ENCODE data around the gene APBA1.

The APBA1 gene

DNA sequence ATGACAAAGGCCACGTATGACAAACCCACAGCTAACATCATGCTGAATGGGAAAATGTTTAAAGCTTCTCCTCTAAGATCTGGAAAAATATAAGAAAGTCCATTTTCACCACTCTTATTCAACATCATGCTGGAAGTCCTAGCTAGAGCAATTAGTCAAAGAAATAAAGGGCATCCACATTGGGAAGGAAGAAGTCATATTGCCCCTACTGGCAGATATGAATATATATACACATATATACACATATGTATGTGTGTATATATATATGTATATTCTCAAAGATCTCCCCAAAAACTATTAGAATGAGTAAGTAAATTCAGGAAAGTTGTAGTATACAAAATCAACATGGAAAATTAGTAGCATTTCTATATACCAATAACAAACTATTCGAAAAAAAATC lies 17.1 kb downstream of the APBA1 start:
- H3K36me3 ChIP-seq (ENCODE audit: insufficient read depth, low read length) = no peaks in the 10 kb centered on the region
- H3K9me3 ChIP-seq (ENCODE audit: low read length) = no peaks in the 10 kb centered on the region
- no peak overlapping the region for H3K4me3 ChIP-seq (ENCODE audit: low read depth in 1 of 2, low read length in 2 of 2)
- no peaks in the 10 kb centered on the region for H3K4me1 ChIP-seq (ENCODE audit: insufficient read depth, low read length)
- H3K27ac ChIP-seq (ENCODE audit: low read depth, low read length) = no peak overlapping the region
- H3K27me3 ChIP-seq (ENCODE audit: control insufficient read depth in 1 of 2, insufficient read depth in 2 of 2, low read length in 2 of 2) = no peaks in the 10 kb centered on the region
- no peak overlapping the region for H3K9ac ChIP-seq (ENCODE audit: low read length)

DNA sequence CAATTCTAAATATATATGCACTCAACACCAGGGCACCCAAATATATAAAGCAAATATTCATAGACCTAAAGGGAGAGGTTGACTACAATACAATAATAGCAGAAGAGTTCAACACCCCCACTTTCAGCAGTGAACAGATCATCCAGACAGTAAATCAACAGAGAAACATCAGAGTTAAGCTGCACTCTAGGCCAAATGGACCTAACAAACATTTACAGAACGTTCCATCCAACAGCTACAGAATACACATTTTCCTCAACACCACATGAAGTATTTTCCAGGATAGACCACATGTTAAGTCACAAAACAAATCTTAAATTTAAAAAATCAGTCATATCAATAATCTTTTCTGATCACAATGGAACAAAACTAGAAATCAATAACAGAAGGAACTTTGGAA lies 18.9 kb downstream of the APBA1 start:
- Histone ChIP-seq H3K36me3 (ENCODE audit: insufficient read depth, low read length) (no peaks in the 10 kb centered on the region), H3K27ac (ENCODE audit: low read depth, low read length) (no peak overlapping the region), H3K9ac (ENCODE audit: low read length) (no peak overlapping the region), H3K9me3 (ENCODE audit: low read length) (no peaks in the 10 kb centered on the region), H3K27me3 (ENCODE audit: control insufficient read depth in 1 of 2, insufficient read depth in 2 of 2, low read length in 2 of 2) (no peaks in the 10 kb centered on the region), H3K4me1 (ENCODE audit: insufficient read depth, low read length) (no peaks in the 10 kb centered on the region), H3K4me3 (ENCODE audit: low read depth in 1 of 2, low read length in 2 of 2) (no peak overlapping the region)

DNA sequence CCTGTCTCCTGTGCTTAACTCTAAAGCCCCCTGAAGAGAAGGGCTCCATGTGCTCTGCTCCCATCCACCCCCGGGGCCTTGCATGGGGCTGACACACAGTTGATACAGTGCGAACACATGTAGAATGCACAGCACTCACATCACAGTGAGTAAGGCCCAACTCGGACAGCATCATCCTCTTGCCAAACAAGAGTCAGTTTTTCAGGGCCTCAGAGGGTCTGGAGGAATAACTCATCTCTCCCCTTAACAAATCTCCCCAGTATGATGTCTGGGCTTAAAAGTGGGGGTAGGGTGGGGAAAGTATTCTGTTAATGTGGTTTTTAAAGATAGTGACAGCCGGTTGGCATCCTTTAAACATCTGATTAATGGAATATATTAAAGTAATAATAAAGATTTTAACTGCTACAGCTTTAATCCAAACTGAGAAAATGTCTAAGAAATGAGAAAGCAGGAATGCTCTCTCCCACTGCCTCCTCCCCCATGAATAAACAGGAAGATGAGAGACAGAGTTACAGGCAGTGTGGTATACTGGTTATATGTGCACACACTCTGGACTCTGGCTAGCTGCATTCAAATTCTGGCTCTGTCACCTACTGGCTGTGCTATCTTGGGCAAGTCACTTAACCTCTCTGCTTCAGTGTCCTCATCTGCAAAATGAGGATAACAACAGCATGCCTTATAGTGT lies 22.5 kb downstream of the APBA1 start:
- Histone ChIP-seq H3K27me3 (ENCODE audit: control insufficient read depth in 1 of 2, insufficient read depth in 2 of 2, low read length in 2 of 2) (no peaks in the 10 kb centered on the region), H3K27ac (ENCODE audit: low read depth, low read length) (no peak overlapping the region), H3K4me1 (ENCODE audit: insufficient read depth, low read length) (no peaks in the 10 kb centered on the region), H3K36me3 (ENCODE audit: insufficient read depth, low read length) (no peaks in the 10 kb centered on the region), H3K9ac (ENCODE audit: low read length) (no peak overlapping the region), H3K9me3 (ENCODE audit: low read length) (no peaks in the 10 kb centered on the region), H3K4me3 (ENCODE audit: low read depth in 1 of 2, low read length in 2 of 2) (no peak overlapping the region)

DNA sequence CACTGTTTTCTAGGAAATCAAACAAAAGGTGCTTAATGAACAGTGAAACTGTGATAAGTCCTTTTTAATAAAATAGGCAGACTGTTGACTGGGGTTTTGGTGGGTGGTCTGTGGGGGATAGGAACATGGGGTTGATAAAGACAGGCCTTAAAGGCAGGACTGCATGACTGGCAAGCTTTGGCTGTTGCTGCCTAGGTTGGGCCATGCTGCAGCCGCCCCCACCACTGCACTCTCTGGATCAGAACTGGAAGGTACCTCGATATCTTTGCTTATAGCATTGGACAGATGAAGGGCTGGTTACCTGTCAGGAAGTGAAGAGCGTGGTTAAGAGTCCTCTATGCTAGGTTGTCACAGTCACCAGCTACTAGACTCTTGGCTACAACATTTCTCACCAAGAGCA lies 24.4 kb downstream of the APBA1 start:
- no peak overlapping the region for H3K27ac ChIP-seq (ENCODE audit: low read depth, low read length)
- no peaks in the 10 kb centered on the region for H3K36me3 ChIP-seq (ENCODE audit: insufficient read depth, low read length)
- no peaks in the 10 kb centered on the region for H3K27me3 ChIP-seq (ENCODE audit: control insufficient read depth in 1 of 2, insufficient read depth in 2 of 2, low read length in 2 of 2)
- no peaks in the 10 kb centered on the region for H3K4me1 ChIP-seq (ENCODE audit: insufficient read depth, low read length)
- H3K9me3 ChIP-seq (ENCODE audit: low read length) = no peaks in the 10 kb centered on the region
- H3K4me3 ChIP-seq (ENCODE audit: low read depth in 1 of 2, low read length in 2 of 2) = no peak overlapping the region
- no peak overlapping the region for H3K9ac ChIP-seq (ENCODE audit: low read length)

DNA sequence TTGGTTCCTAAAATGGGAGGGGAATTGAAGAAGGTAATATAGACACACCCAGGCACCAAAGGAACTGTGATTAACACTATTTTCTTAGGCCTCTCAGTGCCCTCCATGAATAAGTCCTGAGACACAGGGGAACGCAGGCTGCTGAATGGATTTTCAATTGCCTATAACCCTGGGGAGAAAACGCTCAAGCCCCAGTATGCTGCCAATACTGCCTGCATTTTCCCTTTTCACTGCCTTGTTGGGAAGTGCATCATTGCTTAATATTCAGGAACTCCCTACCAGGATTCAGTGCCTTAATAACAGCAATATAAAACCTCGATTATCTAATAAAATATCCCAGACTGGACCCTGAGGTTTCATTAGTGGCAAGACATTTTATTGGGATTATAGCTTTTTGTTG lies 25.4 kb downstream of the APBA1 start:
- Histone ChIP-seq H3K36me3 (ENCODE audit: insufficient read depth, low read length) (no peaks in the 10 kb centered on the region), H3K27ac (ENCODE audit: low read depth, low read length) (no peak overlapping the region), H3K9ac (ENCODE audit: low read length) (no peak overlapping the region), H3K9me3 (ENCODE audit: low read length) (no peaks in the 10 kb centered on the region), H3K4me1 (ENCODE audit: insufficient read depth, low read length) (no peaks in the 10 kb centered on the region), H3K27me3 (ENCODE audit: control insufficient read depth in 1 of 2, insufficient read depth in 2 of 2, low read length in 2 of 2) (no peaks in the 10 kb centered on the region), H3K4me3 (ENCODE audit: low read depth in 1 of 2, low read length in 2 of 2) (no peak overlapping the region)

DNA sequence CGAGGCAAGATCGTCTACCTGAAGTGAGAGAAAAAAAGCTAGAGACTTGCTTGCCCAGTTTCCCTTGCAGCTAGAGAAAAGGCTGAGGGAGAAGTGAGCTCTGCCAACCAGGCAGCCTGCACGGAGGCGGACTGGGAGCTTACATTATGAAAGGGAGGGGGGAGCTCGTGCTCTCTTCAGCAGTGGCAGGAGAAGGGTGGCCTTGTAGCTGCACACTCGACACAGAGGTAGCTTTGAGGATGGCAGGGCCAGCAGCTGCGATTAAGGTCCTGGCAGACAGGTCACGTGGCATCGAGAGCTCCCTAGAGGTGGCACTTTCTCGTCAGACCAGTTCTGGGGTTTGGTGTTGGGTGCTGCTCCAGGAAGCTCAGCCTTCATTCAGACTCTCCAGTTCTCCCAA lies 26.7 kb downstream of the APBA1 start:
- no peaks in the 10 kb centered on the region for H3K36me3 ChIP-seq (ENCODE audit: insufficient read depth, low read length)
- no peaks in the 10 kb centered on the region for H3K4me1 ChIP-seq (ENCODE audit: insufficient read depth, low read length)
- no peak overlapping the region for H3K4me3 ChIP-seq (ENCODE audit: low read depth in 1 of 2, low read length in 2 of 2)
- no peaks in the 10 kb centered on the region for H3K27me3 ChIP-seq (ENCODE audit: control insufficient read depth in 1 of 2, insufficient read depth in 2 of 2, low read length in 2 of 2)
- no peak overlapping the region for H3K9ac ChIP-seq (ENCODE audit: low read length)
- no peaks in the 10 kb centered on the region for H3K9me3 ChIP-seq (ENCODE audit: low read length)
- no peak overlapping the region for H3K27ac ChIP-seq (ENCODE audit: low read depth, low read length)

DNA sequence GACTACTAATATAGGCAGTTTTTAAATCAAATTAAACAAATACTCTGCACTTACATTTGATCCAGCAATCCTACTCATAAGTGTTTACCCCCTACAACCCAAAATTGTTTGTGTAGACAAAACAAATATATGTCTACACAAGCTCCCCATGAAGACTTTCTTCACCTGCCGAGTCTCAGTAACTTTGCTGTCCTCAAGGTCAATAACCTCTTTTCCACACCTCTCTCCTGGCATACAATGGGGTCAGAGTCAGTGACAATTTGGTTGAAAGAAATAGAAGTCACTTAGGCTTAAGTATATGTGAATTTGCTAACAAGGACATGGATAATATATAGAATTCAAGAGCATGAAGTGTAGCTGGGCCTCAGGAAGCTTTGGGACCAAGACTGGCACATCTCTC lies 29.1 kb downstream of the APBA1 start:
- H3K27me3 ChIP-seq (ENCODE audit: control insufficient read depth in 1 of 2, insufficient read depth in 2 of 2, low read length in 2 of 2) = no peaks in the 10 kb centered on the region
- no peak overlapping the region for H3K27ac ChIP-seq (ENCODE audit: low read depth, low read length)
- no peaks in the 10 kb centered on the region for H3K36me3 ChIP-seq (ENCODE audit: insufficient read depth, low read length)
- no peak overlapping the region for H3K4me3 ChIP-seq (ENCODE audit: low read depth in 1 of 2, low read length in 2 of 2)
- no peaks in the 10 kb centered on the region for H3K9me3 ChIP-seq (ENCODE audit: low read length)
- H3K9ac ChIP-seq (ENCODE audit: low read length) = no peak overlapping the region
- no peaks in the 10 kb centered on the region for H3K4me1 ChIP-seq (ENCODE audit: insufficient read depth, low read length)

DNA sequence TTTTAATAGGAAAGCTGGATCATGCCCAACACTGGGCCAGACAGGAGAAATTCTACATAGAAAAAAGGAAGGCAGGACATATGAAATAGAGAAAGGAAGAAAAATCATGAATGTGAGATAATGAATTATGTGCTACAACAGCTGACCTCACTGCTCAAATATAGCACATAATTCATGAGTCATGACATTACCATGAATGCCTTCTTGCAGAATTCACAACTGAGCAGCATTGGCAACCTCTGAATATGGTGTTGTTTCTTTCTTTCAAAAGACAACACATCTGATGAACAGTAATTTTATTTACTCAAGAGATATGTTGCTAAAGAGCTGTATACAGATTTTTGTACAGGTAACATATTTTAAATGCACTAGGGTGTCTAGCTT lies 34.4 kb downstream of the APBA1 start:
- Histone ChIP-seq H3K4me3 (ENCODE audit: low read depth in 1 of 2, low read length in 2 of 2) (no peak overlapping the region), H3K27me3 (ENCODE audit: control insufficient read depth in 1 of 2, insufficient read depth in 2 of 2, low read length in 2 of 2) (no peaks in the 10 kb centered on the region), H3K4me1 (ENCODE audit: insufficient read depth, low read length) (no peaks in the 10 kb centered on the region), H3K27ac (ENCODE audit: low read depth, low read length) (no peak overlapping the region), H3K9me3 (ENCODE audit: low read length) (no peaks in the 10 kb centered on the region), H3K9ac (ENCODE audit: low read length) (no peak overlapping the region), H3K36me3 (ENCODE audit: insufficient read depth, low read length) (no peaks in the 10 kb centered on the region)

DNA sequence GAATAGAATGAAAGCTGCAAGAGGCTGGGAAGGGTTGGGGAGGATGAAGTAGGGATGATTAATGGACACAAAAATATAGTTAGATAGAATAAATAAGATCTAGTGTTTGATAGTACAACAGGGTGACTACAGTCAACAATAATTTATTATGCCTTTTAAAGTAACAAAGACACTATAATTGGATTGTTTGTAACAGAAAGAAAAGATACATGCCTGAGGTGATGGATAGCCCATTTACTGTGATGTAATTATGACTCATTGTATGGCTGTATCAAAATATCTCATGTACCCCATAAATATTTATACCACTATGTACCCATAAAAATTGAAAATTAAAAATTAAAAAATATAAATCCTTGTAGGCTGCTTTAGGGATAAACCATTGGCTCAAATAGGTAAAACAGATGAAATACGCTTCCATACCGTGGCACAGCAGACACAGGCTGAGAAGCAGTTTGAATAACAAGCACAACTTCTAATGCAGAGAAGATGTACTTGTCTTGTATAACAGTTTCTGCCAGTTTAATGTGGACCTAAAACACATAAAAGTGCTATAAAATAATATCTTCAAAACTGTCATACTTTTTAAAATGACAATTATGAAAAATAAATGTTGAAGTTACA lies 34.9 kb downstream of the APBA1 start:
- Histone ChIP-seq H3K27ac (ENCODE audit: low read depth, low read length) (no peak overlapping the region), H3K9ac (ENCODE audit: low read length) (no peak overlapping the region), H3K27me3 (ENCODE audit: control insufficient read depth in 1 of 2, insufficient read depth in 2 of 2, low read length in 2 of 2) (no peaks in the 10 kb centered on the region), H3K9me3 (ENCODE audit: low read length) (no peaks in the 10 kb centered on the region), H3K4me1 (ENCODE audit: insufficient read depth, low read length) (no peaks in the 10 kb centered on the region), H3K4me3 (ENCODE audit: low read depth in 1 of 2, low read length in 2 of 2) (no peak overlapping the region), H3K36me3 (ENCODE audit: insufficient read depth, low read length) (no peaks in the 10 kb centered on the region)

DNA sequence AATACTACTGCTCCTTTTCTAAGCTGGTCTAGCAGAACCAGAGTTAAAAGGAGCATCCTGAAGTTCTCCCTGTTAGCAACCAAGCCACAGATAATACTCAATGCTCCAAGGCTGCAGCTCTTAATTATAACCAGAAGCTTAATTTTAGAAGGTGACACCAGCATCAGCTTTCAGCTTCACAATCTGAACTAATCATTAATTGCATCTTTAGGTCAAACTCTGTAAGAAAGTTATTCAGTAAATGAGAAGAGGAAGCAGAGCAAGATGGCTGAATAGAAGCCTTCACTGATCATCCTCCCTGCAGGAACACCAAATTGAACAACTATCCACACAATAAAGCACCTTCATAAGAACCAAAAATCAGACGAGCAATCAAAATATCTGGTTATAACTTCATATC lies 38.5 kb downstream of the APBA1 start:
- no peaks in the 10 kb centered on the region for H3K27me3 ChIP-seq (ENCODE audit: control insufficient read depth in 1 of 2, insufficient read depth in 2 of 2, low read length in 2 of 2)
- H3K9me3 ChIP-seq (ENCODE audit: low read length) = no peaks in the 10 kb centered on the region
- H3K4me3 ChIP-seq (ENCODE audit: low read depth in 1 of 2, low read length in 2 of 2) = no peak overlapping the region
- H3K9ac ChIP-seq (ENCODE audit: low read length) = no peak overlapping the region
- no peak overlapping the region for H3K27ac ChIP-seq (ENCODE audit: low read depth, low read length)
- no peaks in the 10 kb centered on the region for H3K36me3 ChIP-seq (ENCODE audit: insufficient read depth, low read length)
- no peaks in the 10 kb centered on the region for H3K4me1 ChIP-seq (ENCODE audit: insufficient read depth, low read length)

DNA sequence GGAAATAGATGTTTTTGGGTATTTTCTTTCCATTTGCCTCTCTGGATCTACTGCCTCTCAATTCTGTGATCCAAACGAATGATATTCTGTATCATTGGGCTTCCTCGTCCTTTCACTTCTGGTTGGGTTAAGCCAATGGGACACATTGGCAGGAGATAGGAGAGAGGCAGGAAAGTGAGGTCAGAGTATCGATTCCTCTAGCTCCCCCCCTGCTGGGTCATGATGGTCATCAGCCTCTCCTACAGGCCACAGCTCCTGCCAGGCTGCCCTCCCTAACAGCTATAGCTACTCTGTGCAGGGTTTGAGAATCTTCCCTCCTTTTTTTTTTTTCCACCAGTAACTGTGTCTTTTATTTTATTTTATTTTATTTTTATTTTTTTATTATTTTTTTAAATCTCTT lies 39.4 kb downstream of the APBA1 start:
- Histone ChIP-seq H3K36me3 (ENCODE audit: insufficient read depth, low read length) (no peaks in the 10 kb centered on the region), H3K27me3 (ENCODE audit: control insufficient read depth in 1 of 2, insufficient read depth in 2 of 2, low read length in 2 of 2) (no peaks in the 10 kb centered on the region), H3K27ac (ENCODE audit: low read depth, low read length) (no peak overlapping the region), H3K9ac (ENCODE audit: low read length) (no peak overlapping the region), H3K9me3 (ENCODE audit: low read length) (no peaks in the 10 kb centered on the region), H3K4me3 (ENCODE audit: low read depth in 1 of 2, low read length in 2 of 2) (no peak overlapping the region), H3K4me1 (ENCODE audit: insufficient read depth, low read length) (no peaks in the 10 kb centered on the region)

DNA sequence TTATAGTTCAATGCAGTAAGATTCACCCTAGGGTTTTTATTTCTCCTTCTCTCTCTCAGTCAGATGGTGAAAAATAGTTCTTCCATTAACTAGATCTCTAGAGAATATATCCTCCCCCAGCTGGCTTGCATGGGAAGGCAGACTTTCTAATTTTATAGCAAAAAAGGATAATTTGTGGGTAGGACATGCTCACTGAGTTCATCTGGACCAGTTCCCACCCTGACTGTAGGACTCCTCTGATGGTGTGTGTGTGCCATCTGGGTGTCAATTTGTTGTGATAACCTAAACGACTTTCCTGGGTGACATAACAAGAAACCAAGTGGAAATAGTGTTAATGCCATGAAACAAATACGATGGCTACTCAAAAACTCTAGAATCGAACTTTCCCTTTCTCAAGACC lies 44.9 kb downstream of the APBA1 start:
- no peak overlapping the region for H3K4me3 ChIP-seq (ENCODE audit: low read depth in 1 of 2, low read length in 2 of 2)
- H3K27me3 ChIP-seq (ENCODE audit: control insufficient read depth in 1 of 2, insufficient read depth in 2 of 2, low read length in 2 of 2) = no peaks in the 10 kb centered on the region
- H3K4me1 ChIP-seq (ENCODE audit: insufficient read depth, low read length) = no peaks in the 10 kb centered on the region
- H3K27ac ChIP-seq (ENCODE audit: low read depth, low read length) = no peak overlapping the region
- H3K9me3 ChIP-seq (ENCODE audit: low read length) = no peaks in the 10 kb centered on the region
- H3K9ac ChIP-seq (ENCODE audit: low read length) = no peak overlapping the region
- no peaks in the 10 kb centered on the region for H3K36me3 ChIP-seq (ENCODE audit: insufficient read depth, low read length)
